SK-N-MC (cell line): ENCODE results near the gene CNNM2.

Experiments used
- EZH2 ChIP-seq: fragments of 200-600 bp; sonication (generic); IDR thresholded peaks from one replicate; pipeline ENCODE4 v1.6.1; 2017; ENCODE audit warnings: antibody characterized with exemption
- POLR2AphosphoS5 ChIP-seq: IDR thresholded peaks from 2 replicates; pipeline ENCODE4 v1.6.1; 2012; ENCODE audit warnings: mild to moderate bottlenecking, low read depth, low read length, borderline replicate concordance

- no peak for TF ChIP-seq EZH2
- no peak for TF ChIP-seq POLR2AphosphoS5
These were observed 30.7 kb downstream of the CNNM2 start for GRCh38 chr10:102948786-102949185.
